Fibroblast of mammary gland (primary cell): ENCODE measurements around the gene TICAM2.
A peak's percentile ranks its signal among the peaks of the same experiment; 100 is the strongest.

ENCODE experiments used
- DNase-seq: peaks from one replicate; pipeline ENCODE4 v3.0.0-alpha.2; 2010; ENCODE audit warnings: low read depth
- H3K4me3 ChIP-seq: 2 replicates; pipeline ENCODE4 v1.5.1; 2011; ENCODE audit warnings: low read depth, mild to moderate bottlenecking, low read length, moderate library complexity; ENCODE audit not compliant: control insufficient read depth
- CTCF ChIP-seq: conservative IDR thresholded peaks from 2 replicates; pipeline ENCODE4 v1.5.1; 2011; ENCODE audit warnings: low read depth, low read length, inconsistent platforms; ENCODE audit not compliant: control insufficient read depth, insufficient read depth

TICAM2 gene

DNA sequence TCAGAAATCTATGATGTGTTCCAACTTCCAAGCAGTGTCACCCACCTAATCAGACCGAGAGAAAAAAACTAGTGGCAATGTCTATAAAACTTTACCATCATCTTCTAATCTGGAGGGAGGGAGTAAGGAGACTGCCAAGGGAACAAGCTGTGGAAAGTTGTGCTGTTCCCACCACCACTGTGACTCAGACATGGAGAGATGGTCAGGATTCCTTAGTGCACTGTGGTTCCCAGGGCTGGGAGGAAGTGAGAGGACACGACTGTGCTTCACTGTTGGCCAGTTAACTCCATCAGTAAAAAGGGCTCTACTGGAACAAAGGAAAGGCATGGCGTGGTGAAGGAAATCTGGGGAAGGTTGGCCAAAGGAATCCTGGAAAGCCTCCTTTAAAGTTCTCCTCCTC, 18.8 kb downstream of the TICAM2 start:
- H3K4me3 ChIP-seq: no peak overlapping the region
- peak; percentile 95 for DNase-seq
- TF ChIP-seq CTCF: no peak

DNA sequence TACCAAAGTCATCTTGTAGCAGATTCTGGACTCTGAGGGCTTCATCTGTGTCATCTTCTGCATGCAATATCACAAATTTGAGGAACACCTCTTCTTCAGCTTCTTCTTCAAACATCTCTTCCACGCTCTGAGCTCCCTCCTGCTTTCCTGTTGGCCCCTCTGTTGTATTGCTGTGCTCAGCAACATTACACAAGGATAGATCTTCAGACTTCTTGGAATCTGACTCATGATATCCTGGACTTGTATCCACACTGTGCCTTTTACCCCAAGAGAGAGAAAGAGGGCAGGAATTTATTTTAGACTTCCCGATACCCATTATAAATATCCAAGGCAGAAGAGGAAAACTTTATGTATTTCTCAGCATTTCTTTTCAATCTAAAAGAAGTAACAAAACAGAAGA, 21.3 kb downstream of the TICAM2 start:
- DNase-seq: no peak
- TF ChIP-seq CTCF: no peak

GRCh38 chr5:115579747-115580173, 22.5 kb downstream of the TICAM2 start:
- TF ChIP-seq CTCF: no peak
- peak; percentile 51 for DNase-seq
- no peak overlapping the region for H3K4me3 ChIP-seq

More for the DNA sequence above, 21.3 kb downstream of the TICAM2 start:
- H3K4me3 ChIP-seq: no peak overlapping the region

- DNase-seq: no peak
- no peak for TF ChIP-seq CTCF
- H3K4me3 ChIP-seq: no peak overlapping the region
Measured at GRCh38 chr5:115579216-115579615, 23.1 kb downstream of the TICAM2 start.

GRCh38 chr5:115578657-115579056, 23.6 kb downstream of the TICAM2 start:
- no peak for DNase-seq
- no peak for TF ChIP-seq CTCF
- no peak overlapping the region for H3K4me3 ChIP-seq

- TF ChIP-seq CTCF: no peak
- DNase-seq: no peak
- no peak overlapping the region for H3K4me3 ChIP-seq
Measured at GRCh38 chr5:115577741-115578140, 24.5 kb downstream of the TICAM2 start.

DNA sequence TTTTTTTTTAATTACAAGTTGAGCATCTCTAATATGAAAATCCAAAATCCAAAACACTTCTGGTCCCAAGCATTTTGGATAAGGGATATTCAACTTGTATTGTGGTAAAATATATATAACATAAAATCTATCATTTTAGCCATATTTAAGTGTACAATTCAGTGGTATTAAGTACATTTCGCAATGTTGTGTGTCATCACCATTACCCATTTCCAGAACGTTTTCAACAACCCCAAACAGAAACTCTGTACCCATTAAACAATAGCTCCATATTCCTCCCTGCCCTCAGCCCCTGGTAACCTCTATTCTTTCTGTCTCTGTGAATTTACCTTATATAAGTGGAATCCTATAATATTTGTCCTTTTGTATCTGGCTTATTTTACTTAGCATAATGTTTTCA, 24.9 kb downstream of the TICAM2 start:
- no peak for TF ChIP-seq CTCF

More for the DNA sequence above, 24.9 kb downstream of the TICAM2 start:
- H3K4me3 ChIP-seq: no peak overlapping the region
- DNase-seq: peak; percentile 77
